ENCODE data around the gene DOCK4. TPM values are rescaled to one million over a fixed set of nuclear protein-coding genes. Genes with fewer than 3 reads are reported as not detected.

DOCK4 gene
- total and polyA plus RNA-seq, 10 of the 15 experiments (the other 5 are each of a cell fraction or from before 2014, with no cell fraction given): 0.03 to 0.73 (median 0.38) TPM

GRCh38 chr7:112089551-112089950 lies 116.6 kb downstream of the DOCK4 start (continued):
- TF ChIP-seq PRDM15 (CRISPR knock-in tag; IDR thresholded peaks at IDR 0.05) (no peak), ZNF384 (IDR thresholded peaks at IDR 0.05; ENCODE audit: borderline replicate concordance, low read depth, low read length) (no peak)

- H3K9me3 ChIP-seq (replicated peaks; ENCODE audit: control insufficient read depth, insufficient read depth, low read length): no peaks in the 10 kb centered on the region
- H3K4me3 ChIP-seq: no peak overlapping the region
- in situ Hi-C loops (cut with MboI): no loop called here
- H2AFZ ChIP-seq (ENCODE audit: control insufficient read depth, low read depth, low read length): no peak overlapping the region
- no peaks in the 10 kb centered on the region for H3K79me2 ChIP-seq (ENCODE audit: control insufficient read depth, insufficient read depth, low read length)
- DNase-seq (ENCODE audit: low read depth, low spot score) (no peak), FAIRE-seq (no peak), ATAC-seq (no peak)
- WGBS (ENCODE audit: insufficient coverage, insufficient replicate concordance, low lambda C conversion rate, missing lambda C conversion rate): 75% methylated on average over 4 of the region's 4 CpGs
- H3K36me3 ChIP-seq (ENCODE audit: control insufficient read depth in 2 of 2, insufficient read depth in 2 of 2, low read length in 1 of 2): no peaks in the 10 kb centered on the region
- RAD21 ChIA-PET (ENCODE audit: unreplicated experiment): interaction anchor here (0.6 kb wide), 1 partner anchor 116 kb away, joined by 3 read pairs; no protein-coding TSS in a partner anchor
- H3K4me1 ChIP-seq (ENCODE audit: control insufficient read depth, insufficient read depth, low read length): peaks cover 14% of the 10 kb centered on the region
- no peak overlapping the region for H3K4me2 ChIP-seq (ENCODE audit: control insufficient read depth, insufficient read depth)
- CTCF ChIA-PET: no interaction called here
- BruUV-seq (replicated peaks): no TSS peak
- intact Hi-C loops (cut with micrococcal nuclease; ENCODE audit: unreplicated experiment): no loop called here
- POLR2A ChIA-PET: no interaction called here
- SMC1A ChIA-PET (ENCODE audit: uncharacterized antibody, unreplicated experiment): no interaction called here
- no peak overlapping the region for H3K9ac ChIP-seq (ENCODE audit: control insufficient read depth, insufficient read depth, low read length)
- H3K27me3 ChIP-seq (replicated peaks in 1 of 2; ENCODE audit: control insufficient read depth in 2 of 2, insufficient read depth in 2 of 2, low read length in 1 of 2): no peaks in the 10 kb centered on the region
- TF ChIP-seq SREBF1 (IDR thresholded peaks at IDR 0.05; ENCODE audit: low read length): no peak
- TF ChIP-seq POU2F2 (IDR thresholded peaks at IDR 0.05; ENCODE audit: borderline replicate concordance, low read depth, low read length): no peak
- no peak for TF ChIP-seq ZNF24 (IDR thresholded peaks at IDR 0.05)
- TF ChIP-seq E2F4 (IDR thresholded peaks at IDR 0.05; ENCODE audit: low read depth, low read length): no peak
- TF ChIP-seq TCF7 (IDR thresholded peaks at IDR 0.05; ENCODE audit: borderline replicate concordance): no peak
- no peak for TF ChIP-seq EZH2 (IDR thresholded peaks at IDR 0.05; ENCODE audit: borderline replicate concordance, control insufficient read depth, low read depth, low read length)
- TF ChIP-seq PML (IDR thresholded peaks at IDR 0.05; ENCODE audit: low read length): no peak
- TF ChIP-seq MYB (IDR thresholded peaks at IDR 0.05; ENCODE audit: borderline replicate concordance, low read depth, low read length): no peak
- H4K20me1 ChIP-seq (ENCODE audit: control insufficient read depth, insufficient read depth): no peaks in the 10 kb centered on the region
- H3K27ac ChIP-seq (ENCODE audit: control insufficient read depth, insufficient read depth): no peak overlapping the region
Measured at GRCh38 chr7:112088484-112089016, 117.6 kb downstream of the DOCK4 start.
